HepG2 (cell line): ENCODE measurements around the gene TNFRSF6B. TPM values are rescaled to one million over a fixed set of nuclear protein-coding genes. Genes with fewer than 3 reads are reported as not detected.

Source experiments
- CEBPG ChIP-seq: IDR thresholded peaks from 2 replicates; pipeline ENCODE4 v1.6.1; 2016
- CSRNP1 ChIP-seq: sonication (generic); formaldehyde crosslinking; IDR thresholded peaks from 2 replicates; pipeline ENCODE4 v1.8.1; 2023; ENCODE audit warnings: mild to moderate bottlenecking, missing genetic modification reagents
- CSRNP2 ChIP-seq: sonication (generic); formaldehyde crosslinking; conservative IDR thresholded peaks from 2 replicates; pipeline ENCODE4 v1.8.0; 2022; ENCODE audit warnings: low read depth, missing genetic modification reagents
- HOMEZ ChIP-seq: IDR thresholded peaks from 2 replicates; pipeline ENCODE4 v1.6.1; 2016; ENCODE audit warnings: low read depth
- MTF1 ChIP-seq: sonication (generic); formaldehyde crosslinking; IDR thresholded peaks from 2 replicates; pipeline ENCODE4 v1.5.0; 2020; ENCODE audit warnings: missing genetic modification reagents
- MXD1 ChIP-seq: sonication (generic); formaldehyde crosslinking; IDR thresholded peaks from 2 replicates; pipeline ENCODE4 v1.4.0; 2020; ENCODE audit warnings: mild to moderate bottlenecking, missing genetic modification reagents
- NR0B2 ChIP-seq: sonication (generic); formaldehyde crosslinking; IDR thresholded peaks from 2 replicates; pipeline ENCODE4 v1.4.0; 2020; ENCODE audit warnings: mild to moderate bottlenecking, missing genetic modification reagents
- POLR2AphosphoS2 ChIP-seq: IDR thresholded peaks from 2 replicates; pipeline ENCODE4 v1.6.1; 2011; ENCODE audit warnings: low read depth, low read length, improper control_type of control experiment
- SALL2 ChIP-seq: sonication (generic); formaldehyde crosslinking; IDR thresholded peaks from 2 replicates; pipeline ENCODE4 v1.8.1; 2023; ENCODE audit warnings: mild to moderate bottlenecking, missing genetic modification reagents, inconsistent platforms
- TEAD3 ChIP-seq: optimal IDR thresholded peaks from 2 replicates; pipeline ENCODE3; 2016; ENCODE audit warnings: borderline replicate concordance
- TMF1 ChIP-seq: sonication (generic); formaldehyde crosslinking; IDR thresholded peaks from 2 replicates; pipeline ENCODE4 v1.8.1; 2022; ENCODE audit warnings: low read depth, missing genetic modification reagents
- ZBTB39 ChIP-seq: sonication (generic); formaldehyde crosslinking; IDR thresholded peaks from 2 replicates; pipeline ENCODE4 v1.5.0; 2020; ENCODE audit warnings: missing genetic modification reagents
- ZNF205 ChIP-seq: IDR thresholded peaks from 2 replicates; pipeline ENCODE4 v1.6.1; 2018; ENCODE audit warnings: missing biosample characterization, missing genetic modification reagents
- ZNF3 ChIP-seq: IDR thresholded peaks from 2 replicates; pipeline ENCODE4 v1.7.0; 2017; ENCODE audit warnings: inconsistent platforms
- ZNF460 ChIP-seq: sonication (generic); formaldehyde crosslinking; IDR thresholded peaks from 2 replicates; pipeline ENCODE4 v1.5.1; 2020; ENCODE audit warnings: missing genetic modification reagents, mild to moderate bottlenecking, borderline replicate concordance
- ZNF557 ChIP-seq: sonication (generic); formaldehyde crosslinking; IDR thresholded peaks from 2 replicates; pipeline ENCODE4 v1.4.0; 2020; ENCODE audit warnings: missing genetic modification reagents
- ZNF564 ChIP-seq: sonication (generic); formaldehyde crosslinking; IDR thresholded peaks from 2 replicates; pipeline ENCODE4 v1.8.1; 2023; ENCODE audit warnings: mild to moderate bottlenecking, missing genetic modification reagents
- ZNF768 ChIP-seq: sonication (generic); formaldehyde crosslinking; IDR thresholded peaks from 2 replicates; pipeline ENCODE4 v1.4.0; 2020; ENCODE audit warnings: missing genetic modification reagents
- polyA plus RNA-seq, 8 experiments: library from polyadenylated mRNA; depleted of rRNA in 3 of 8; stranded (reverse) in 7 of 8; unstranded in 1 of 8; fragments of >200 nt; fragmentation: Illumina TruSeq in 4 of 8; extraction: Trizol in 4 of 8; gene quantifications; 2 replicates each; pipeline versions ENCODE4 v1.2.1 to v1.2.3, GENCODE V29; 2011 to 2016; ENCODE audit warnings: low read depth in 4 of 8, missing spikeins in 1 of 8, mixed read lengths in 1 of 8; ENCODE audit not compliant: insufficient read depth in 1 of 8
- total RNA-seq, 5 experiments: library from RNA; depleted of rRNA; stranded (reverse); fragments of >200 nt; fragmentation: Illumina TruSeq; extraction: Trizol; gene quantifications; 2 replicates each; pipeline ENCODE4 v1.2.3, GENCODE V29; 2016; ENCODE audit warnings: low read depth in 1 of 5

The TNFRSF6B gene
- total and polyA plus RNA-seq, 2 of the 13 experiments (the other 11 are each of a cell fraction or from before 2014, with no cell fraction given): 0.24 TPM; not detected in 1

GRCh38 chr20:63653041-63653973 lies 43.1 kb upstream of the TNFRSF6B start, which contains the start of gene STMN3 (continued):
- TF ChIP-seq CSRNP2: peak; percentile 69; the same call in 1 of the 2 replicates
- TF ChIP-seq ZNF3: peak; percentile 76; the same call in 1 of the 2 replicates
- peak; percentile 93 for TF ChIP-seq HOMEZ (CRISPR knock-in tag)
- TF ChIP-seq POLR2AphosphoS2: no peak
- TF ChIP-seq MXD1 (CRISPR knock-in tag): peak; percentile 98
- peak; percentile 90 for TF ChIP-seq MTF1 (CRISPR knock-in tag)
- peak; percentile 84 for TF ChIP-seq CSRNP1 (CRISPR knock-in tag)
- TF ChIP-seq ZNF768 (CRISPR knock-in tag): peak; percentile 90
- TF ChIP-seq ZNF205 (CRISPR knock-in tag): peak; percentile 97
- TF ChIP-seq NR0B2 (CRISPR knock-in tag): peak; percentile 99
- peak; percentile 90 for TF ChIP-seq SALL2 (CRISPR knock-in tag)
- TF ChIP-seq ZNF557 (CRISPR knock-in tag): peak; percentile 99
- TF ChIP-seq TEAD3 (CRISPR knock-in tag): peak; percentile 57
- peak; percentile 99 for TF ChIP-seq TMF1 (CRISPR knock-in tag)
- TF ChIP-seq ZBTB39 (CRISPR knock-in tag): peak; percentile 95
- TF ChIP-seq ZNF564: peak; percentile 97
- TF ChIP-seq CEBPG (CRISPR knock-in tag): peak; percentile 65
- TF ChIP-seq ZNF460 (CRISPR knock-in tag): no peak
